ENCODE data around the gene CLEC4D.
"Not testable (repeated sequence)": the region's sequence is repeated elsewhere in the genome, so short reads cannot be mapped to it uniquely, and the experiment has no call there.

The CLEC4D gene

GRCh38 chr12:8532045-8532444, 18.7 kb downstream of the CLEC4D start:
- TF ChIP-seq CTCF (IDR thresholded peaks at IDR 0.05; ENCODE audit: low read depth, low read length): no peak
- DNase-seq (ENCODE audit: low read depth in 2 of 2): no peak
- H3K4me3 ChIP-seq (replicated peaks in 1 of 2; ENCODE audit: low read depth in 2 of 2, low read length in 2 of 2): no peak overlapping the region

- DNase-seq (ENCODE audit: low read depth in 2 of 2); H3K4me3 ChIP-seq (replicated peaks in 1 of 2; ENCODE audit: low read depth in 2 of 2, low read length in 2 of 2): not testable (repeated sequence)
- TF ChIP-seq CTCF (IDR thresholded peaks at IDR 0.05; ENCODE audit: low read depth, low read length): peak; percentile 8
These were observed 24.5 kb downstream of the CLEC4D start for GRCh38 chr12:8537820-8538219.

- not testable (repeated sequence) for DNase-seq (ENCODE audit: low read depth in 2 of 2); H3K4me3 ChIP-seq (replicated peaks in 1 of 2; ENCODE audit: low read depth in 2 of 2, low read length in 2 of 2)
These were observed 27.5 kb downstream of the CLEC4D start, which contains the start of gene CLEC4E for GRCh38 chr12:8540831-8541230. Gene CLEC4E (minus strand): TSS chr12:8540905. CDS start chr12:8540797, 108 bp downstream.

GRCh38 chr12:8541562-8541961, 28.3 kb downstream of the CLEC4D start:
- no peak for DNase-seq (ENCODE audit: low read depth in 2 of 2)
- H3K4me3 ChIP-seq (replicated peaks in 1 of 2; ENCODE audit: low read depth in 2 of 2, low read length in 2 of 2): no peak overlapping the region
- TF ChIP-seq CTCF (IDR thresholded peaks at IDR 0.05; ENCODE audit: low read depth, low read length): no peak

GRCh38 chr12:8544295-8544694, 31.0 kb downstream of the CLEC4D start:
- peak; percentile 76 for TF ChIP-seq CTCF (IDR thresholded peaks at IDR 0.05; ENCODE audit: low read depth, low read length)
- DNase-seq (ENCODE audit: low read depth in 2 of 2): peak; percentile 75 to 80
- H3K4me3 ChIP-seq (replicated peaks in 1 of 2; ENCODE audit: low read depth in 2 of 2, low read length in 2 of 2): no peak overlapping the region

GRCh38 chr12:8546591-8546990, 33.3 kb downstream of the CLEC4D start:
- TF ChIP-seq CTCF (IDR thresholded peaks at IDR 0.05; ENCODE audit: low read depth, low read length): no peak
- no peak overlapping the region for H3K4me3 ChIP-seq (replicated peaks in 1 of 2; ENCODE audit: low read depth in 2 of 2, low read length in 2 of 2)
- no peak for DNase-seq (ENCODE audit: low read depth in 2 of 2)

GRCh38 chr12:8547645-8548044, 34.3 kb downstream of the CLEC4D start:
- H3K4me3 ChIP-seq (replicated peaks in 1 of 2; ENCODE audit: low read depth in 2 of 2, low read length in 2 of 2): no peak overlapping the region
- no peak for DNase-seq (ENCODE audit: low read depth in 2 of 2)
- TF ChIP-seq CTCF (IDR thresholded peaks at IDR 0.05; ENCODE audit: low read depth, low read length): no peak

All from cardiac fibroblast (primary cell).